MG63 (cell line): Measurements from ENCODE around the gene DHX29. TPM values are rescaled to one million over a fixed set of nuclear protein-coding genes. Genes with fewer than 3 reads are reported as not detected.

ENCODE experiments used
- DNase-seq: peaks from one replicate; pipeline ENCODE4 v3.0.0-alpha.2; 2020
- H3K27me3 ChIP-seq: fragments of 250-450 bp; sonication (Bioruptor Pico); 2 replicates; pipeline ENCODE4 v1.5.1; 2020; ENCODE audit warnings: mild to moderate bottlenecking, moderate library complexity
- H3K36me3 ChIP-seq: fragments of 250-450 bp; sonication (Bioruptor Pico); 2 replicates; pipeline ENCODE4 v1.5.1; 2020; ENCODE audit warnings: mild to moderate bottlenecking, moderate library complexity
- H3K4me3 ChIP-seq: fragments of 250-450 bp; sonication (Bioruptor Pico); 2 replicates; pipeline ENCODE4 v1.5.1; 2020; ENCODE audit warnings: mild to moderate bottlenecking, moderate library complexity
- H3K9me3 ChIP-seq: fragments of 250-450 bp; sonication (Bioruptor Pico); 2 replicates; pipeline ENCODE4 v1.5.1; 2020; ENCODE audit warnings: mild to moderate bottlenecking, moderate library complexity
- total RNA-seq: library from RNA; depleted of rRNA; stranded (reverse); fragments of >200 nt; shearing (Covaris generic); gene quantifications from 2 replicates; pipeline ENCODE4 v1.2.3, GENCODE V29; 2014; ENCODE audit warnings: low replicate concordance; rRNA removed

Gene DHX29
- total RNA-seq, 1 experiment from 2014 or later: 18.4 TPM

GRCh38 chr5:55226934-55227663 lies 80.4 kb downstream of the DHX29 start, which contains the start of gene MCIDAS:
TSS of gene MCIDAS (minus strand) at chr5:55227315. CDS start at chr5:55227138, 177 bp downstream.
- Histone ChIP-seq H3K4me3 (peak within 1 kb of the TSS; percentile 71), H3K27me3 (no peaks in the 10 kb centered on the region), H3K9me3 (no peaks in the 10 kb centered on the region), H3K36me3 (no peaks in the 10 kb centered on the region)
- DNase-seq: peak; percentile 81

- no peaks in the 10 kb centered on the region for H3K27me3 ChIP-seq
- H3K36me3 ChIP-seq: no peaks in the 10 kb centered on the region
- DNase-seq: peak; percentile 83
- H3K4me3 ChIP-seq: peak overlapping the region; percentile 71
- no peaks in the 10 kb centered on the region for H3K9me3 ChIP-seq
Measured at GRCh38 chr5:55226027-55226933, 81.2 kb downstream of the DHX29 start.

GRCh38 chr5:55225346-55225745 lies 82.1 kb downstream of the DHX29 start:
- Histone ChIP-seq H3K36me3 (no peaks in the 10 kb centered on the region), H3K9me3 (no peaks in the 10 kb centered on the region), H3K27me3 (no peaks in the 10 kb centered on the region), H3K4me3 (no peak overlapping the region)
- no peak for DNase-seq

GRCh38 chr5:55223812-55224240 lies 83.7 kb downstream of the DHX29 start:
- no peaks in the 10 kb centered on the region for H3K27me3 ChIP-seq
- no peak overlapping the region for H3K4me3 ChIP-seq
- H3K36me3 ChIP-seq: no peaks in the 10 kb centered on the region
- DNase-seq: no peak
- no peaks in the 10 kb centered on the region for H3K9me3 ChIP-seq

GRCh38 chr5:55222985-55223811 lies 84.3 kb downstream of the DHX29 start:
- no peaks in the 10 kb centered on the region for H3K27me3 ChIP-seq
- no peak overlapping the region for H3K4me3 ChIP-seq
- H3K9me3 ChIP-seq: no peaks in the 10 kb centered on the region
- no peaks in the 10 kb centered on the region for H3K36me3 ChIP-seq
- DNase-seq: no peak

GRCh38 chr5:55222092-55222984 lies 85.2 kb downstream of the DHX29 start:
- no peaks in the 10 kb centered on the region for H3K27me3 ChIP-seq
- no peak for DNase-seq
- no peaks in the 10 kb centered on the region for H3K36me3 ChIP-seq
- H3K9me3 ChIP-seq: no peaks in the 10 kb centered on the region
- no peak overlapping the region for H3K4me3 ChIP-seq

- H3K9me3 ChIP-seq: no peaks in the 10 kb centered on the region
- H3K27me3 ChIP-seq: no peaks in the 10 kb centered on the region
- no peaks in the 10 kb centered on the region for H3K36me3 ChIP-seq
- peak overlapping the region; percentile 31 for H3K4me3 ChIP-seq
- peak; percentile 50 for DNase-seq
Measured at GRCh38 chr5:55220433-55221185, 86.9 kb downstream of the DHX29 start.

- no peak for DNase-seq
- Histone ChIP-seq H3K9me3 (no peaks in the 10 kb centered on the region), H3K36me3 (no peaks in the 10 kb centered on the region), H3K4me3 (no peak overlapping the region), H3K27me3 (no peaks in the 10 kb centered on the region)
Measured at GRCh38 chr5:55219770-55220169, 87.7 kb downstream of the DHX29 start.

GRCh38 chr5:55218967-55219366 lies 88.5 kb downstream of the DHX29 start:
- Histone ChIP-seq H3K27me3 (no peaks in the 10 kb centered on the region), H3K9me3 (no peaks in the 10 kb centered on the region), H3K4me3 (no peak overlapping the region), H3K36me3 (no peaks in the 10 kb centered on the region)
- DNase-seq: no peak

GRCh38 chr5:55211184-55211874 lies 96.2 kb downstream of the DHX29 start:
- DNase-seq: no peak
- no peaks in the 10 kb centered on the region for H3K36me3 ChIP-seq
- H3K9me3 ChIP-seq: no peaks in the 10 kb centered on the region
- no peak overlapping the region for H3K4me3 ChIP-seq
- H3K27me3 ChIP-seq: no peaks in the 10 kb centered on the region

Other genes with a start within 250 kb of the DHX29 start
- gene GZMA, start 205.0 kb downstream of the DHX29 start, total RNA-seq: not detected in 2 replicates
- gene GPX8, start 147.5 kb downstream of the DHX29 start, total RNA-seq: 40.7 and 59.3 TPM in 2 replicates
- not detected in 2 replicates for gene CDC20B, start 134.5 kb downstream of the DHX29 start, total RNA-seq
- gene MCIDAS, start 80.4 kb downstream of the DHX29 start, total RNA-seq: 7.1 TPM in 1 of 2 replicates, not detected in the other
- gene CCNO, start 74.1 kb downstream of the DHX29 start, total RNA-seq: 0.39 and 0.89 TPM in 2 replicates
- gene MTREX, start 295 bp upstream of the DHX29 start, total RNA-seq: 73.7 and 136 TPM in 2 replicates
- gene PLPP1, start 227.3 kb upstream of the DHX29 start, total RNA-seq: 12.8 and 16.6 TPM in 2 replicates